Endothelial cell of umbilical vein (primary cell): Measurements from ENCODE around the gene TOP2A.

Experiments used
- CTCF ChIP-seq, 2 donors: IDR thresholded peaks; 1 replicate in 1 of 2; 2 replicates in 1 of 2; pipeline ENCODE4 v1.5.1; 2011; ENCODE audit warnings: low read length in 2 of 2, mild to moderate bottlenecking in 2 of 2, moderate library complexity in 2 of 2, control low read depth in 1 of 2, inconsistent platforms in 1 of 2, low read depth in 1 of 2; ENCODE audit not compliant: insufficient read depth in 1 of 2; ENCODE audit errors: extremely low read depth in 1 of 2
- EZH2 ChIP-seq: IDR thresholded peaks from 2 replicates; pipeline ENCODE4 v1.6.1; 2012; ENCODE audit warnings: borderline replicate concordance, low read depth, mild to moderate bottlenecking, moderate library complexity, low read length, inconsistent platforms; ENCODE audit not compliant: severe bottlenecking
- FOS ChIP-seq: IDR thresholded peaks from 2 replicates; pipeline ENCODE4 v1.6.1; 2011; ENCODE audit warnings: mild to moderate bottlenecking, low read length, moderate library complexity, borderline replicate concordance; ENCODE audit not compliant: insufficient read depth
- JUN ChIP-seq: IDR thresholded peaks from 2 replicates; pipeline ENCODE4 v1.6.1; 2011; ENCODE audit warnings: borderline replicate concordance, low read depth; ENCODE audit not compliant: insufficient read length, insufficient read depth
- MYC ChIP-seq: IDR thresholded peaks from one replicate; pipeline ENCODE4 v1.6.1; 2011; ENCODE audit warnings: mild to moderate bottlenecking, low read depth, low read length
- POLR2A ChIP-seq: IDR thresholded peaks from 2 replicates; pipeline ENCODE4 v1.6.1; 2012; ENCODE audit warnings: low read depth, mild to moderate bottlenecking, control low read depth, low read length
- POLR2AphosphoS5 ChIP-seq: IDR thresholded peaks from 2 replicates; pipeline ENCODE4 v1.6.1; 2012; ENCODE audit warnings: low read depth, mild to moderate bottlenecking, control low read depth, low read length, moderate library complexity; ENCODE audit not compliant: insufficient read depth

- TF ChIP-seq POLR2AphosphoS5 (no peak), POLR2A (peak; percentile 35), CTCF (IDR thresholded peaks at IDR 0.05; ENCODE audit: extremely low read depth in 1 of 2, insufficient read depth in 1 of 2, low read depth in 1 of 2, low read length in 2 of 2) (no peak), EZH2 (no peak), FOS (no peak), JUN (no peak), MYC (no peak)
Measured at GRCh38 chr17:40344421-40345160, 73.1 kb downstream of the TOP2A start.
